B cell (primary cell): Measurements from ENCODE around the gene MLXIP. TPM values are rescaled to one million over a fixed set of nuclear protein-coding genes. Genes with fewer than 3 reads are reported as not detected.

Experiments
- ATAC-seq: fragments of 200-7000 bp; cut with Tn5 transposase; one replicate; pipeline ENCODE4 v1.10.0; 2021; ENCODE audit warnings: low read depth, mild to moderate bottlenecking, moderate number of reproducible peaks, moderate library complexity
- CTCF ChIA-PET: fragments of 350-600 bp; sonication (Branson Sonifier 250); formaldehyde crosslinking; loops from one replicate; lab custom pipeline; 2021; ENCODE audit warnings: antibody characterized with exemption, inconsistent platforms; lab: Charles Lee
- POLR2A ChIA-PET: fragments of 350-600 bp; sonication (Branson Sonifier 250); formaldehyde crosslinking; loops from one replicate; lab custom pipeline; 2021; ENCODE audit warnings: antibody characterized with exemption; lab: Charles Lee
- DNase-seq: peaks from one replicate; pipeline ENCODE4 v3.0.0; 2013
- H2AFZ ChIP-seq: 2 replicates; pipeline ENCODE4 v1.6.1; 2012; ENCODE audit warnings: mild to moderate bottlenecking, low read depth, low read length; ENCODE audit not compliant: insufficient read depth, poor library complexity, severe bottlenecking
- H3K27ac ChIP-seq, 2 donors: 1 replicate in 1 of 2; 2 replicates in 1 of 2; pipeline ENCODE4 v1.5.1; 2012 to 2013; ENCODE audit warnings: low read length in 2 of 2, mild to moderate bottlenecking in 2 of 2, moderate library complexity in 1 of 2
- H3K27me3 ChIP-seq, 4 experiments: fragments of 200-600 bp in 1 of 4; sonication (generic) in 1 of 4; replicated peaks in 1 of 4; 1 replicate in 2 of 4; 2 replicates in 2 of 4; pipeline versions ENCODE4 v1.6.1 to v1.7.0; 2013 to 2016; ENCODE audit warnings: low read length in 3 of 4, mild to moderate bottlenecking in 2 of 4, mixed read lengths in 1 of 4, moderate library complexity in 1 of 4; ENCODE audit not compliant: insufficient read depth in 4 of 4, control insufficient read depth in 3 of 4; ENCODE audit errors: control extremely low read depth in 1 of 4
- H3K36me3 ChIP-seq, 2 experiments: replicated peaks in 1 of 2; 1 replicate in 1 of 2; 2 replicates in 1 of 2; pipeline versions ENCODE4 v1.6.1 to v1.7.1; 2013; ENCODE audit warnings: low read length in 1 of 2; ENCODE audit not compliant: insufficient read depth in 2 of 2, control insufficient read depth in 1 of 2; ENCODE audit errors: control extremely low read depth in 1 of 2, extremely low read depth in 1 of 2
- H3K4me1 ChIP-seq, 2 donors: fragments of 200-600 bp in 1 of 2; sonication (generic) in 1 of 2; 1 replicate in 1 of 2; 2 replicates in 1 of 2; pipeline versions ENCODE4 v1.5.1 to v1.6.1; 2013 to 2017; ENCODE audit warnings: low read length in 2 of 2; ENCODE audit not compliant: control insufficient read depth in 2 of 2, insufficient read depth in 2 of 2
- H3K4me2 ChIP-seq: replicated peaks from 2 replicates; pipeline ENCODE3; 2012; ENCODE audit warnings: mild to moderate bottlenecking, low read depth, low read length; ENCODE audit not compliant: poor library complexity, severe bottlenecking
- H3K4me3 ChIP-seq, 5 experiments: fragments of 200-600 bp in 1 of 5; sonication (generic) in 1 of 5; 1 replicate in 3 of 5; 2 replicates in 2 of 5; pipeline versions ENCODE4 v1.5.1 to v1.7.0; 2011 to 2016; ENCODE audit warnings: low read length in 4 of 5, mild to moderate bottlenecking in 4 of 5, low read depth in 2 of 5, control low read depth in 1 of 5, moderate library complexity in 1 of 5; ENCODE audit not compliant: insufficient read depth in 1 of 5; ENCODE audit errors: control extremely low read depth in 1 of 5, extremely low read depth in 1 of 5
- H3K79me2 ChIP-seq: fragments of 200-600 bp; sonication (generic); one replicate; pipeline ENCODE4 v1.6.0; 2016; ENCODE audit warnings: low read length; ENCODE audit not compliant: control insufficient read depth, insufficient read depth
- H3K9ac ChIP-seq: fragments of 200-600 bp; sonication (generic); 2 replicates; pipeline ENCODE4 v1.6.1; 2017; ENCODE audit warnings: mild to moderate bottlenecking, low read length, moderate library complexity
- H3K9me3 ChIP-seq, 3 donors: one replicate each; pipeline versions ENCODE4 v1.6.1 to v1.7.1; 2013; ENCODE audit warnings: low read length in 2 of 3; ENCODE audit not compliant: control insufficient read depth in 2 of 3, insufficient read depth in 1 of 3; ENCODE audit errors: control extremely low read depth in 1 of 3
- H4K20me1 ChIP-seq: 2 replicates; pipeline ENCODE4 v1.6.0; 2012; ENCODE audit warnings: mild to moderate bottlenecking, low read length; ENCODE audit not compliant: insufficient read depth, control insufficient read depth, poor library complexity, severe bottlenecking
- H3K27ac Mint-ChIP-seq: one replicate; pipeline ENCODE4 v1.8.0; 2021; ENCODE audit warnings: mixed read lengths
- H3K27me3 Mint-ChIP-seq: one replicate; pipeline ENCODE4 v1.8.0; 2021; ENCODE audit warnings: mixed read lengths
- H3K4me1 Mint-ChIP-seq: one replicate; pipeline ENCODE4 v1.8.0; 2021; ENCODE audit warnings: mixed read lengths
- H3K4me3 Mint-ChIP-seq: one replicate; pipeline ENCODE4 v1.8.0; 2021; ENCODE audit warnings: mixed read lengths
- H3K9me3 Mint-ChIP-seq: one replicate; pipeline ENCODE4 v1.8.0; 2022; ENCODE audit warnings: mixed read lengths; ENCODE audit not compliant: insufficient read depth
- EZH2 ChIP-seq: IDR thresholded peaks from 2 replicates; pipeline ENCODE4 v1.6.1; 2012; ENCODE audit warnings: borderline replicate concordance, low read depth, mild to moderate bottlenecking, moderate library complexity, low read length; ENCODE audit not compliant: insufficient read depth, poor library complexity, severe bottlenecking
- WGBS: methylation state at CpG from one replicate; pipeline ENCODE4 v1.1.5; 2013; ENCODE audit warnings: missing lambda C conversion rate; ENCODE audit not compliant: insufficient coverage; 5-methylcytosine and 5-hydroxymethylcytosine counted together
- intact Hi-C: fragments of 100-400 bp; cut with micrococcal nuclease; formaldehyde crosslinking; loops from one replicate; pipeline ENCODE4 v1.10.0; 2022
- polyA plus RNA-seq: library from polyadenylated mRNA; depleted of rRNA; stranded (reverse); fragments of >200 nt; gene quantifications from 2 replicates; pipeline ENCODE4 v1.2.3, GENCODE V29; 2012
- total RNA-seq, 2 donors: library from RNA; stranded (reverse); fragments of 120-200 nt in 1 of 2; gene quantifications; 1 replicate in 1 of 2; 2 replicates in 1 of 2; pipeline versions ENCODE4 v1.2.3 to v1.2.4, GENCODE V29; 2013 to 2022
- TF ChIP-seq, protein P1 (sequence below): fragments of 200-600 bp; IDR thresholded peaks from one replicate; pipeline ENCODE4 v1.8.0; 2022; ENCODE audit warnings: antibody characterized with exemption, mild to moderate bottlenecking

The MLXIP gene
- total and polyA plus RNA-seq, 2 donors (not counting 1 experiment from before 2014, with no cell fraction given) = 28.1 to 91.2 TPM

DNA sequence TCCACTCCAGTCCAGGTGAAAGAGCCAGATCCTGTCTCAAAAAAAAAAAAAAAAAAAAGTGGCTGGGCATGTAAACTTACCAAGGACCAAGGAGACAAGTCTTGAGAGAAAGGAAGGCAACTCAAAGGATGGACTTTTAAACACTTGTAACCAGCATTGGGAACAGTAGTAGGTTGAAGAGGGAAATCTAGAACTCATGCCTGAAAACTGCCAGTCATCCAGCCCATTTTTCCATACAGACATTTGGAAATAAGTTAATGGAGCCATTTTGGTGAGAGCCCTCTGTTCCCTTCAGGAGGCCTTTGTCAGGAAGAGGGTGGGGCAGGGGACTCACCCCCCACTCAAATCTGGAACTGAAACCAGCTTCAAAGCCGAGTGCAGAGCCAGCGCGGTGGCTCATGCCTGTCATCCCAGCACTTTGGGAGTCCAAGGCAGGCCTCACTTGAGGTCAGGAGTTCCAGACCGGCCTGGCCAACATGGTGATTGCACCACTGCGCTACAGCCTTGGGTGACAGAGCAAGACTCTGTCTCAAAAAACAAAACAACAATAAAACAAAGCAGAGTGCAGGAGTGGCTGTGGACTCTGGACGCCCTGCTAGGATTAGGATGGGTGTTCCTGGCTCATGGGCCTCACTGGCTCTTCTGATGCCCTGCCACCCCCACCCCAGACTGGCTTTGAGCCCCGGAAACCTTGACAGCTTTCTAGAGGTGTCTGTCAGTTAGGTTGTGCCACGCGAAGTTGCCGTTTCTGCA lies 1.6 kb upstream of the MLXIP start:
- peak overlapping the region; percentile 72 for H3K27ac Mint-ChIP-seq
- H3K4me1 Mint-ChIP-seq = peaks cover 40% of the 10 kb centered on the region
- Histone ChIP-seq H3K27ac (no peak overlapping the region), H4K20me1 (peaks cover 17% of the 10 kb centered on the region), H3K4me2 (peak overlapping the region; percentile 81), H3K9me3 (no peaks in the 10 kb centered on the region), H2AFZ (peak overlapping the region; percentile 27), H3K4me3 (peak overlapping the region in 1 of 5 experiments; percentile 7), H3K9ac (peak overlapping the region; percentile 13), H3K4me1 (peaks cover 41 to 51% of the 10 kb centered on the region in 2 donors), H3K27me3 (no peaks in the 10 kb centered on the region), H3K79me2 (peaks cover 37% of the 10 kb centered on the region), H3K36me3 (no peaks in the 10 kb centered on the region)
- H3K9me3 Mint-ChIP-seq = no peaks in the 10 kb centered on the region
- peak; percentile 70 for DNase-seq
- peak overlapping the region; percentile 84 for H3K4me3 Mint-ChIP-seq
- H3K27me3 Mint-ChIP-seq = no peaks in the 10 kb centered on the region
- ATAC-seq = no peak
- ChIA-PET CTCF (interaction anchor here (3.4 kb wide), 1 partner anchor 9 kb away, joined by 17 read pairs; no protein-coding TSS in a partner anchor), POLR2A (interaction anchor here (0.6 kb wide), 2 partner anchors 54 to 745 kb away, joined by 6 to 9 read pairs; no protein-coding TSS in a partner anchor)
- WGBS = 53% methylated on average over 7 of the region's 10 CpGs
- intact Hi-C loops = loop anchor here (5.0 kb wide), 1 partner anchor 55 kb away; the partner anchor contains the start of gene BCL7A
- TF ChIP-seq, protein P1, sequence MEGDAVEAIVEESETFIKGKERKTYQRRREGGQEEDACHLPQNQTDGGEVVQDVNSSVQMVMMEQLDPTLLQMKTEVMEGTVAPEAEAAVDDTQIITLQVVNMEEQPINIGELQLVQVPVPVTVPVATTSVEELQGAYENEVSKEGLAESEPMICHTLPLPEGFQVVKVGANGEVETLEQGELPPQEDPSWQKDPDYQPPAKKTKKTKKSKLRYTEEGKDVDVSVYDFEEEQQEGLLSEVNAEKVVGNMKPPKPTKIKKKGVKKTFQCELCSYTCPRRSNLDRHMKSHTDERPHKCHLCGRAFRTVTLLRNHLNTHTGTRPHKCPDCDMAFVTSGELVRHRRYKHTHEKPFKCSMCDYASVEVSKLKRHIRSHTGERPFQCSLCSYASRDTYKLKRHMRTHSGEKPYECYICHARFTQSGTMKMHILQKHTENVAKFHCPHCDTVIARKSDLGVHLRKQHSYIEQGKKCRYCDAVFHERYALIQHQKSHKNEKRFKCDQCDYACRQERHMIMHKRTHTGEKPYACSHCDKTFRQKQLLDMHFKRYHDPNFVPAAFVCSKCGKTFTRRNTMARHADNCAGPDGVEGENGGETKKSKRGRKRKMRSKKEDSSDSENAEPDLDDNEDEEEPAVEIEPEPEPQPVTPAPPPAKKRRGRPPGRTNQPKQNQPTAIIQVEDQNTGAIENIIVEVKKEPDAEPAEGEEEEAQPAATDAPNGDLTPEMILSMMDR = no peak
- TF ChIP-seq EZH2 = no peak
